CD4-positive, alpha-beta T cell (primary cell): ENCODE measurements around the gene TMPRSS11A. TPM values are rescaled to one million over a fixed set of nuclear protein-coding genes. Genes with fewer than 3 reads are reported as not detected.

Experiments
- ATAC-seq: fragments of 200-7000 bp; cut with Tn5 transposase; one replicate; pipeline ENCODE4 v1.10.0; 2022; ENCODE audit warnings: mild to moderate bottlenecking; ENCODE audit not compliant: poor library complexity
- CTCF ChIA-PET: fragments of 350-600 bp; sonication (Branson Sonifier 250); formaldehyde crosslinking; loops from one replicate; lab custom pipeline; 2021; ENCODE audit warnings: antibody characterized with exemption, inconsistent platforms; lab: Charles Lee
- POLR2A ChIA-PET: fragments of 350-600 bp; sonication (Branson Sonifier 250); formaldehyde crosslinking; loops from one replicate; lab custom pipeline; 2021; ENCODE audit warnings: antibody characterized with exemption, inconsistent platforms; lab: Charles Lee
- DNase-seq, 14 experiments: peaks; one replicate each; pipeline ENCODE4 v3.0.0-alpha.2; 2013 to 2020; ENCODE audit warnings: mixed read lengths in 2 of 14
- H3K27ac ChIP-seq, 2 donors: one replicate each; pipeline versions ENCODE4 v1.5.1 to v1.7.0; 2013; ENCODE audit warnings: low read length in 2 of 2, low read depth in 1 of 2, mild to moderate bottlenecking in 1 of 2
- H3K27me3 ChIP-seq, 2 experiments: 1 replicate in 1 of 2; 2 replicates in 1 of 2; pipeline versions ENCODE4 v1.6.1 to v1.7.0; 2013; ENCODE audit warnings: low read length in 2 of 2, control low read depth in 1 of 2, mild to moderate bottlenecking in 1 of 2, moderate library complexity in 1 of 2; ENCODE audit not compliant: insufficient read depth in 2 of 2, control insufficient read depth in 1 of 2
- H3K36me3 ChIP-seq: one replicate; pipeline ENCODE4 v1.6.1; 2013; ENCODE audit warnings: low read length, control low read depth; ENCODE audit not compliant: insufficient read depth
- H3K4me1 ChIP-seq: one replicate; pipeline ENCODE4 v1.6.1; 2013; ENCODE audit warnings: low read length, control low read depth; ENCODE audit not compliant: insufficient read depth
- H3K4me3 ChIP-seq: one replicate; pipeline ENCODE4 v1.5.1; 2013; ENCODE audit warnings: mild to moderate bottlenecking, low read length, moderate library complexity
- H3K9me3 ChIP-seq, 2 experiments: 1 replicate in 1 of 2; 2 replicates in 1 of 2; pipeline versions ENCODE4 v1.6.1 to v1.7.0; 2013; ENCODE audit warnings: low read length in 2 of 2, mild to moderate bottlenecking in 2 of 2, control low read depth in 1 of 2, moderate library complexity in 1 of 2; ENCODE audit not compliant: control insufficient read depth in 1 of 2, insufficient read depth in 1 of 2
- H3K27ac Mint-ChIP-seq: one replicate; pipeline ENCODE4 v1.8.0; 2020; ENCODE audit warnings: mixed read lengths
- H3K27me3 Mint-ChIP-seq: one replicate; pipeline ENCODE4 v1.8.0; 2021; ENCODE audit warnings: mixed read lengths
- H3K36me3 Mint-ChIP-seq: one replicate; pipeline ENCODE4 v1.8.0; 2021; ENCODE audit warnings: low read depth, mixed read lengths
- H3K4me1 Mint-ChIP-seq: one replicate; pipeline ENCODE4 v1.8.0; 2021; ENCODE audit warnings: low read depth, mixed read lengths
- H3K4me3 Mint-ChIP-seq: one replicate; pipeline ENCODE4 v1.8.0; 2020; ENCODE audit warnings: mild to moderate bottlenecking, mixed read lengths
- H3K9me3 Mint-ChIP-seq: one replicate; pipeline ENCODE4 v1.8.0; 2020; ENCODE audit warnings: mixed read lengths
- CTCF ChIP-seq: fragments of 200-600 bp; IDR thresholded peaks from one replicate; pipeline ENCODE4 v1.8.0; 2022; ENCODE audit warnings: antibody characterized with exemption, mild to moderate bottlenecking
- intact Hi-C, 2 experiments: fragments of 100-400 bp; cut with DNase I in 1 of 2; cut with micrococcal nuclease in 1 of 2; formaldehyde crosslinking; loops; one replicate each; pipeline versions ENCODE4 v1.15.1 to v1.9.0; 2023 to 2025; cut with DNase I, micrococcal nuclease
- total RNA-seq, 174 experiments: library from RNA in 2 of 174; stranded (reverse) in 2 of 174; gene quantifications; one replicate each; pipeline ENCODE4 v1.2.3 and lab custom pipeline; 2021 to 2026

TMPRSS11A gene
- total RNA-seq, 2 experiments from 2014 or later: not detected

GRCh38 chr4:67935888-67936287 is 27.4 kb downstream of the TMPRSS11A start:
- no peak for ATAC-seq
- no peaks in the 10 kb centered on the region for H3K4me1 Mint-ChIP-seq
- no peaks in the 10 kb centered on the region for H3K4me1 ChIP-seq
- H3K27ac Mint-ChIP-seq: no peak overlapping the region
- no peaks in the 10 kb centered on the region for H3K9me3 ChIP-seq
- H3K4me3 Mint-ChIP-seq: no peak overlapping the region
- CTCF ChIA-PET: no interaction called here
- H3K36me3 ChIP-seq: no peaks in the 10 kb centered on the region
- DNase-seq: no peak
- H3K9me3 Mint-ChIP-seq: peaks cover 6% of the 10 kb centered on the region
- H3K27me3 ChIP-seq: no peaks in the 10 kb centered on the region
- intact Hi-C loops: no loop called here
- no peaks in the 10 kb centered on the region for H3K27me3 Mint-ChIP-seq
- no peak overlapping the region for H3K4me3 ChIP-seq
- POLR2A ChIA-PET: no interaction called here
- TF ChIP-seq CTCF: no peak
- no peak overlapping the region for H3K27ac ChIP-seq
- H3K36me3 Mint-ChIP-seq: no peaks in the 10 kb centered on the region

GRCh38 chr4:67934628-67935027 is 28.7 kb downstream of the TMPRSS11A start:
- intact Hi-C loops: no loop called here
- no peaks in the 10 kb centered on the region for H3K4me1 Mint-ChIP-seq
- Histone ChIP-seq H3K9me3 (no peaks in the 10 kb centered on the region), H3K4me1 (no peaks in the 10 kb centered on the region), H3K27me3 (no peaks in the 10 kb centered on the region), H3K27ac (no peak overlapping the region), H3K36me3 (no peaks in the 10 kb centered on the region), H3K4me3 (no peak overlapping the region)
- TF ChIP-seq CTCF: no peak
- ATAC-seq: no peak
- H3K9me3 Mint-ChIP-seq: peaks cover 6% of the 10 kb centered on the region
- H3K27ac Mint-ChIP-seq: no peak overlapping the region
- POLR2A ChIA-PET: no interaction called here
- no peaks in the 10 kb centered on the region for H3K36me3 Mint-ChIP-seq
- H3K27me3 Mint-ChIP-seq: no peaks in the 10 kb centered on the region
- CTCF ChIA-PET: no interaction called here
- H3K4me3 Mint-ChIP-seq: no peak overlapping the region
- no peak for DNase-seq

- Histone ChIP-seq H3K36me3 (no peaks in the 10 kb centered on the region), H3K27me3 (no peaks in the 10 kb centered on the region), H3K4me1 (no peaks in the 10 kb centered on the region), H3K4me3 (no peak overlapping the region), H3K9me3 (no peaks in the 10 kb centered on the region), H3K27ac (no peak overlapping the region)
- Mint-ChIP-seq H3K9me3 (peaks cover 6% of the 10 kb centered on the region), H3K27me3 (no peaks in the 10 kb centered on the region), H3K36me3 (no peaks in the 10 kb centered on the region), H3K4me1 (no peaks in the 10 kb centered on the region), H3K27ac (no peak overlapping the region), H3K4me3 (no peak overlapping the region)
- ChIA-PET POLR2A (no interaction called here), CTCF (no interaction called here)
- no peak for TF ChIP-seq CTCF
- DNase-seq (no peak), ATAC-seq (no peak)
- intact Hi-C loops: no loop called here
Observed at GRCh38 chr4:67933755-67934154, 29.5 kb downstream of the TMPRSS11A start.
